GM23338 (cell line): ENCODE data around the gene HACL1. TPM values are rescaled to one million over a fixed set of nuclear protein-coding genes. Genes with fewer than 3 reads are reported as not detected.

Experiments
- ATAC-seq: fragments of 200-7000 bp; cut with Tn5 transposase; 3 replicates; pipeline ENCODE4 v1.9.1; 2020
- DNase-seq: peaks from one replicate; pipeline ENCODE4 v3.0.0-alpha.2; 2015; ENCODE audit warnings: low spot score
- H2AFZ ChIP-seq: fragments of 200-600 bp; sonication (generic); 2 replicates; pipeline ENCODE4 v1.8.0; 2016; ENCODE audit warnings: antibody characterized with exemption, mild to moderate bottlenecking, moderate library complexity
- H3F3A ChIP-seq: fragments of 200-600 bp; sonication (generic); replicated peaks from 2 replicates; pipeline ENCODE4 v1.8.0; 2017; ENCODE audit warnings: antibody characterized with exemption, mixed run types, low read depth
- H3K27ac ChIP-seq: fragments of 200-600 bp; sonication (generic); 2 replicates; pipeline ENCODE4 v1.6.1; 2016; ENCODE audit warnings: low read depth
- H3K27me3 ChIP-seq: fragments of 200-600 bp; sonication (generic); 2 replicates; pipeline ENCODE4 v1.8.0; 2016; ENCODE audit warnings: mild to moderate bottlenecking, mixed run types, moderate library complexity; ENCODE audit not compliant: insufficient read depth
- H3K36me3 ChIP-seq: fragments of 200-600 bp; sonication (generic); 2 replicates; pipeline ENCODE4 v1.8.0; 2016; ENCODE audit warnings: mild to moderate bottlenecking; ENCODE audit not compliant: insufficient read depth
- H3K4me1 ChIP-seq: fragments of 200-600 bp; sonication (generic); 2 replicates; pipeline ENCODE4 v1.8.0; 2016; ENCODE audit warnings: mild to moderate bottlenecking, moderate library complexity; ENCODE audit not compliant: insufficient read depth
- H3K4me2 ChIP-seq: fragments of 200-600 bp; sonication (generic); 2 replicates; pipeline ENCODE4 v1.7.1; 2017; ENCODE audit warnings: mixed run types
- H3K4me3 ChIP-seq: fragments of 200-600 bp; sonication (generic); 2 replicates; pipeline ENCODE4 v1.6.1; 2016; ENCODE audit warnings: mixed run types
- H3K79me2 ChIP-seq: fragments of 200-600 bp; sonication (generic); replicated peaks from 2 replicates; pipeline ENCODE4 v1.8.0; 2017; ENCODE audit warnings: mild to moderate bottlenecking; ENCODE audit not compliant: insufficient read depth
- H3K9me2 ChIP-seq: fragments of 200-600 bp; sonication (generic); 2 replicates; pipeline ENCODE4 v1.8.0; 2017; ENCODE audit not compliant: insufficient read depth
- H4K20me1 ChIP-seq: fragments of 200-600 bp; sonication (generic); replicated peaks from 2 replicates; pipeline ENCODE4 v1.8.0; 2017; ENCODE audit warnings: mild to moderate bottlenecking; ENCODE audit not compliant: insufficient read depth
- H3K27ac Mint-ChIP-seq: 2 replicates; pipeline ENCODE4 v1.8.0; 2020; ENCODE audit warnings: inconsistent platforms, mild to moderate bottlenecking, moderate library complexity, mixed read lengths
- H3K27me3 Mint-ChIP-seq: 3 replicates; pipeline ENCODE4 v1.8.0; 2022; ENCODE audit warnings: low read depth, mild to moderate bottlenecking, moderate library complexity, mixed read lengths, inconsistent platforms; ENCODE audit not compliant: insufficient read depth, poor library complexity
- H3K36me3 Mint-ChIP-seq: 3 replicates; pipeline ENCODE4 v1.8.0; 2021; ENCODE audit warnings: low read depth, mild to moderate bottlenecking, inconsistent platforms, moderate library complexity, mixed read lengths
- H3K4me1 Mint-ChIP-seq: 3 replicates; pipeline ENCODE4 v1.8.0; 2020; ENCODE audit warnings: mild to moderate bottlenecking, inconsistent platforms, mixed read lengths
- H3K4me3 Mint-ChIP-seq: 3 replicates; pipeline ENCODE4 v1.8.0; 2021; ENCODE audit warnings: moderate library complexity, mild to moderate bottlenecking, inconsistent platforms, mixed read lengths
- H3K9me3 Mint-ChIP-seq: 3 replicates; pipeline ENCODE4 v1.8.0; 2020; ENCODE audit warnings: moderate library complexity, mild to moderate bottlenecking, inconsistent platforms, mixed read lengths
- EZH2 ChIP-seq: fragments of 200-600 bp; sonication (generic); IDR thresholded peaks from one replicate; pipeline ENCODE4 v1.8.0; 2017; ENCODE audit warnings: antibody characterized with exemption, mild to moderate bottlenecking, low read depth; ENCODE audit not compliant: unreplicated experiment
- EZH2phosphoT487 ChIP-seq: fragments of 200-600 bp; sonication (generic); IDR thresholded peaks from one replicate; pipeline ENCODE4 v1.8.1; 2018; ENCODE audit warnings: antibody characterized with exemption; ENCODE audit not compliant: unreplicated experiment
- NANOG ChIP-seq: IDR thresholded peaks from 2 replicates; pipeline ENCODE4 v1.6.1; 2016; ENCODE audit warnings: antibody characterized with exemption, borderline replicate concordance
- STAT1 ChIP-seq: IDR thresholded peaks from one replicate; pipeline ENCODE4 v1.6.1; 2016; ENCODE audit warnings: antibody characterized with exemption; ENCODE audit not compliant: unreplicated experiment
- ZNF114 ChIP-seq: fragments of 250-450 bp; sonication (Bioruptor Pico); IDR thresholded peaks from 2 replicates; pipeline ENCODE4 v1.5.0; 2020; ENCODE audit warnings: mild to moderate bottlenecking, moderate library complexity
- polyA plus RNA-seq: library from polyadenylated mRNA; unstranded; fragments of >200 nt; fragmentation: Nextera tagmentation; extraction: Ambion mirVana; gene quantifications from 2 replicates; pipeline ENCODE4 v1.2.1, GENCODE V29; 2016
- total RNA-seq: library from RNA; depleted of rRNA; stranded (reverse); fragments of >200 nt; shearing (Covaris generic); gene quantifications from 2 replicates; pipeline ENCODE4 v1.2.3, GENCODE V29; 2014
- TF ChIP-seq, protein P1 (sequence below): IDR thresholded peaks from 2 replicates; pipeline ENCODE4 v1.6.1; 2016; ENCODE audit warnings: antibody characterized with exemption
- TF ChIP-seq, protein P2 (sequence below): IDR thresholded peaks from one replicate; pipeline ENCODE4 v1.6.1; 2018; ENCODE audit warnings: antibody characterized with exemption; ENCODE audit not compliant: unreplicated experiment
- TF ChIP-seq, protein P3 (sequence below): fragments of 250-450 bp; sonication (Bioruptor Pico); IDR thresholded peaks from 2 replicates; pipeline ENCODE4 v1.5.0; 2020; ENCODE audit warnings: mild to moderate bottlenecking, moderate library complexity
- TF ChIP-seq, protein P4 (sequence below), 2 experiments: fragments of 200-600 bp in 1 of 2; sonication (generic) in 1 of 2; conservative IDR thresholded peaks; 2 replicates each; pipeline versions ENCODE4 v1.5.1 to v1.6.1; 2016 to 2017; ENCODE audit warnings: antibody characterized with exemption in 2 of 2, low read depth in 2 of 2, mild to moderate bottlenecking in 2 of 2, moderate library complexity in 1 of 2

Gene HACL1
- total and polyA plus RNA-seq, 2 experiments from 2014 or later = 19.6 to 33.5 TPM

DNA sequence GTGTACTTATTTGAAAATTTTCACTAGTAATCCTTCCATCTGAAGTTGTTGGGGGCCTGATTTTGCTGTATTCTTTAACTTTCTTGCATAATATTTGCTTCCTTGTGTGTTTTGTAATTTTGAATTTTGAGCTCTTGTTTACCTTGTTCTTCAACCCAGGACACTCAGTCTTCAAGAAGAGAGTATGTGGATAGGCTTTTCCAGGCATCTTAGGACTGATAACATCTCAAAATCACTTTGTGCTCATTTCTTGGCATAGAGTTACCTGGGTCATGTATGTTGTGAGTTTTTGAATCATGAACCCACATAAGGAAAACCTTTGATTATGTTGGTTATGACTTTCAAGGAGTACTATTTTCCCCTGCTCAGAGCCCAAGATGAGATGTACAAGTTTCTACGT is 13.6 kb upstream of the HACL1 start:
- Mint-ChIP-seq H3K36me3 (peaks cover 12% of the 10 kb centered on the region), H3K27me3 (no peaks in the 10 kb centered on the region), H3K4me3 (no peak overlapping the region), H3K27ac (no peak overlapping the region), H3K4me1 (no peaks in the 10 kb centered on the region), H3K9me3 (peaks cover 11% of the 10 kb centered on the region)
- Histone ChIP-seq H3K4me3 (no peak overlapping the region), H3F3A (no peaks in the 10 kb centered on the region), H4K20me1 (no peaks in the 10 kb centered on the region), H3K27ac (no peak overlapping the region), H3K4me2 (no peak overlapping the region), H3K4me1 (no peaks in the 10 kb centered on the region; the same call in 1 of the 2 replicates), H3K36me3 (peaks cover 12% of the 10 kb centered on the region), H3K9me2 (0 out of 2 replicates have a peak, but pooled peaks cover 10% of the 10 kb centered on the region), H2AFZ (no peak overlapping the region), H3K27me3 (no peaks in the 10 kb centered on the region), H3K79me2 (no peaks in the 10 kb centered on the region)
- ATAC-seq (no peak), DNase-seq (no peak)
- TF ChIP-seq STAT1 = no peak
- TF ChIP-seq, protein P1, sequence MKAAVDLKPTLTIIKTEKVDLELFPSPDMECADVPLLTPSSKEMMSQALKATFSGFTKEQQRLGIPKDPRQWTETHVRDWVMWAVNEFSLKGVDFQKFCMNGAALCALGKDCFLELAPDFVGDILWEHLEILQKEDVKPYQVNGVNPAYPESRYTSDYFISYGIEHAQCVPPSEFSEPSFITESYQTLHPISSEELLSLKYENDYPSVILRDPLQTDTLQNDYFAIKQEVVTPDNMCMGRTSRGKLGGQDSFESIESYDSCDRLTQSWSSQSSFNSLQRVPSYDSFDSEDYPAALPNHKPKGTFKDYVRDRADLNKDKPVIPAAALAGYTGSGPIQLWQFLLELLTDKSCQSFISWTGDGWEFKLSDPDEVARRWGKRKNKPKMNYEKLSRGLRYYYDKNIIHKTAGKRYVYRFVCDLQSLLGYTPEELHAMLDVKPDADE = no peak
- no peak for TF ChIP-seq ZNF114
- no peak for TF ChIP-seq EZH2
- no peak for TF ChIP-seq NANOG
- no peak for TF ChIP-seq EZH2phosphoT487
- TF ChIP-seq, protein P2, sequence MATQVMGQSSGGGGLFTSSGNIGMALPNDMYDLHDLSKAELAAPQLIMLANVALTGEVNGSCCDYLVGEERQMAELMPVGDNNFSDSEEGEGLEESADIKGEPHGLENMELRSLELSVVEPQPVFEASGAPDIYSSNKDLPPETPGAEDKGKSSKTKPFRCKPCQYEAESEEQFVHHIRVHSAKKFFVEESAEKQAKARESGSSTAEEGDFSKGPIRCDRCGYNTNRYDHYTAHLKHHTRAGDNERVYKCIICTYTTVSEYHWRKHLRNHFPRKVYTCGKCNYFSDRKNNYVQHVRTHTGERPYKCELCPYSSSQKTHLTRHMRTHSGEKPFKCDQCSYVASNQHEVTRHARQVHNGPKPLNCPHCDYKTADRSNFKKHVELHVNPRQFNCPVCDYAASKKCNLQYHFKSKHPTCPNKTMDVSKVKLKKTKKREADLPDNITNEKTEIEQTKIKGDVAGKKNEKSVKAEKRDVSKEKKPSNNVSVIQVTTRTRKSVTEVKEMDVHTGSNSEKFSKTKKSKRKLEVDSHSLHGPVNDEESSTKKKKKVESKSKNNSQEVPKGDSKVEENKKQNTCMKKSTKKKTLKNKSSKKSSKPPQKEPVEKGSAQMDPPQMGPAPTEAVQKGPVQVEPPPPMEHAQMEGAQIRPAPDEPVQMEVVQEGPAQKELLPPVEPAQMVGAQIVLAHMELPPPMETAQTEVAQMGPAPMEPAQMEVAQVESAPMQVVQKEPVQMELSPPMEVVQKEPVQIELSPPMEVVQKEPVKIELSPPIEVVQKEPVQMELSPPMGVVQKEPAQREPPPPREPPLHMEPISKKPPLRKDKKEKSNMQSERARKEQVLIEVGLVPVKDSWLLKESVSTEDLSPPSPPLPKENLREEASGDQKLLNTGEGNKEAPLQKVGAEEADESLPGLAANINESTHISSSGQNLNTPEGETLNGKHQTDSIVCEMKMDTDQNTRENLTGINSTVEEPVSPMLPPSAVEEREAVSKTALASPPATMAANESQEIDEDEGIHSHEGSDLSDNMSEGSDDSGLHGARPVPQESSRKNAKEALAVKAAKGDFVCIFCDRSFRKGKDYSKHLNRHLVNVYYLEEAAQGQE = no peak

DNA sequence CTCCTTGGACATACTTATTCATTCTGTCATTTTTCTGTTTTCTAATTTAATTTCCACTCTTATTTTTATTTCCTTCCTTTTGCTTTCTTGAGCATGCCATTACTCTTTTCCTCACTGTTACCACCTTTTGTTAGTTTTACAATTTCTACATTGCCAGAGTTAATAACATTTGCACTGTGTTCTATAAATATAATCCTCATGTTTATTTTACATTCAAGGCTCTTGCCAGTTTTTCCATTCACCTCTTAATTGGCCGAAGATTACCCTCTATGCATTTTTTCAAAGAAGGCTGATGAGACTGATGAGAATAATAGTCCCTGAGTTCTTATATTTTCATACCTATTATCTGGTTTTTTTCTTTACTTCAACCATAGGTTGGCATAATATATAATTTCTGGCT is 10.6 kb upstream of the HACL1 start:
- Histone ChIP-seq H3K4me3 (no peak overlapping the region), H3K79me2 (no peaks in the 10 kb centered on the region), H3K4me1 (peaks cover 5% of the 10 kb centered on the region; the same call in 1 of the 2 replicates), H2AFZ (no peak overlapping the region), H3K27ac (no peak overlapping the region), H3K27me3 (no peaks in the 10 kb centered on the region), H4K20me1 (no peaks in the 10 kb centered on the region), H3K9me2 (no peaks in the 10 kb centered on the region), H3K36me3 (no peaks in the 10 kb centered on the region), H3K4me2 (no peak overlapping the region), H3F3A (no peaks in the 10 kb centered on the region)
- H3K27ac Mint-ChIP-seq = no peak overlapping the region
- no peak for ATAC-seq
- H3K4me3 Mint-ChIP-seq = no peak overlapping the region
- H3K9me3 Mint-ChIP-seq = no peaks in the 10 kb centered on the region
- H3K4me1 Mint-ChIP-seq = peaks cover 4% of the 10 kb centered on the region
- no peak for DNase-seq
- H3K36me3 Mint-ChIP-seq = no peaks in the 10 kb centered on the region
- peaks cover 2% of the 10 kb centered on the region for H3K27me3 Mint-ChIP-seq
- TF ChIP-seq, protein P3, sequence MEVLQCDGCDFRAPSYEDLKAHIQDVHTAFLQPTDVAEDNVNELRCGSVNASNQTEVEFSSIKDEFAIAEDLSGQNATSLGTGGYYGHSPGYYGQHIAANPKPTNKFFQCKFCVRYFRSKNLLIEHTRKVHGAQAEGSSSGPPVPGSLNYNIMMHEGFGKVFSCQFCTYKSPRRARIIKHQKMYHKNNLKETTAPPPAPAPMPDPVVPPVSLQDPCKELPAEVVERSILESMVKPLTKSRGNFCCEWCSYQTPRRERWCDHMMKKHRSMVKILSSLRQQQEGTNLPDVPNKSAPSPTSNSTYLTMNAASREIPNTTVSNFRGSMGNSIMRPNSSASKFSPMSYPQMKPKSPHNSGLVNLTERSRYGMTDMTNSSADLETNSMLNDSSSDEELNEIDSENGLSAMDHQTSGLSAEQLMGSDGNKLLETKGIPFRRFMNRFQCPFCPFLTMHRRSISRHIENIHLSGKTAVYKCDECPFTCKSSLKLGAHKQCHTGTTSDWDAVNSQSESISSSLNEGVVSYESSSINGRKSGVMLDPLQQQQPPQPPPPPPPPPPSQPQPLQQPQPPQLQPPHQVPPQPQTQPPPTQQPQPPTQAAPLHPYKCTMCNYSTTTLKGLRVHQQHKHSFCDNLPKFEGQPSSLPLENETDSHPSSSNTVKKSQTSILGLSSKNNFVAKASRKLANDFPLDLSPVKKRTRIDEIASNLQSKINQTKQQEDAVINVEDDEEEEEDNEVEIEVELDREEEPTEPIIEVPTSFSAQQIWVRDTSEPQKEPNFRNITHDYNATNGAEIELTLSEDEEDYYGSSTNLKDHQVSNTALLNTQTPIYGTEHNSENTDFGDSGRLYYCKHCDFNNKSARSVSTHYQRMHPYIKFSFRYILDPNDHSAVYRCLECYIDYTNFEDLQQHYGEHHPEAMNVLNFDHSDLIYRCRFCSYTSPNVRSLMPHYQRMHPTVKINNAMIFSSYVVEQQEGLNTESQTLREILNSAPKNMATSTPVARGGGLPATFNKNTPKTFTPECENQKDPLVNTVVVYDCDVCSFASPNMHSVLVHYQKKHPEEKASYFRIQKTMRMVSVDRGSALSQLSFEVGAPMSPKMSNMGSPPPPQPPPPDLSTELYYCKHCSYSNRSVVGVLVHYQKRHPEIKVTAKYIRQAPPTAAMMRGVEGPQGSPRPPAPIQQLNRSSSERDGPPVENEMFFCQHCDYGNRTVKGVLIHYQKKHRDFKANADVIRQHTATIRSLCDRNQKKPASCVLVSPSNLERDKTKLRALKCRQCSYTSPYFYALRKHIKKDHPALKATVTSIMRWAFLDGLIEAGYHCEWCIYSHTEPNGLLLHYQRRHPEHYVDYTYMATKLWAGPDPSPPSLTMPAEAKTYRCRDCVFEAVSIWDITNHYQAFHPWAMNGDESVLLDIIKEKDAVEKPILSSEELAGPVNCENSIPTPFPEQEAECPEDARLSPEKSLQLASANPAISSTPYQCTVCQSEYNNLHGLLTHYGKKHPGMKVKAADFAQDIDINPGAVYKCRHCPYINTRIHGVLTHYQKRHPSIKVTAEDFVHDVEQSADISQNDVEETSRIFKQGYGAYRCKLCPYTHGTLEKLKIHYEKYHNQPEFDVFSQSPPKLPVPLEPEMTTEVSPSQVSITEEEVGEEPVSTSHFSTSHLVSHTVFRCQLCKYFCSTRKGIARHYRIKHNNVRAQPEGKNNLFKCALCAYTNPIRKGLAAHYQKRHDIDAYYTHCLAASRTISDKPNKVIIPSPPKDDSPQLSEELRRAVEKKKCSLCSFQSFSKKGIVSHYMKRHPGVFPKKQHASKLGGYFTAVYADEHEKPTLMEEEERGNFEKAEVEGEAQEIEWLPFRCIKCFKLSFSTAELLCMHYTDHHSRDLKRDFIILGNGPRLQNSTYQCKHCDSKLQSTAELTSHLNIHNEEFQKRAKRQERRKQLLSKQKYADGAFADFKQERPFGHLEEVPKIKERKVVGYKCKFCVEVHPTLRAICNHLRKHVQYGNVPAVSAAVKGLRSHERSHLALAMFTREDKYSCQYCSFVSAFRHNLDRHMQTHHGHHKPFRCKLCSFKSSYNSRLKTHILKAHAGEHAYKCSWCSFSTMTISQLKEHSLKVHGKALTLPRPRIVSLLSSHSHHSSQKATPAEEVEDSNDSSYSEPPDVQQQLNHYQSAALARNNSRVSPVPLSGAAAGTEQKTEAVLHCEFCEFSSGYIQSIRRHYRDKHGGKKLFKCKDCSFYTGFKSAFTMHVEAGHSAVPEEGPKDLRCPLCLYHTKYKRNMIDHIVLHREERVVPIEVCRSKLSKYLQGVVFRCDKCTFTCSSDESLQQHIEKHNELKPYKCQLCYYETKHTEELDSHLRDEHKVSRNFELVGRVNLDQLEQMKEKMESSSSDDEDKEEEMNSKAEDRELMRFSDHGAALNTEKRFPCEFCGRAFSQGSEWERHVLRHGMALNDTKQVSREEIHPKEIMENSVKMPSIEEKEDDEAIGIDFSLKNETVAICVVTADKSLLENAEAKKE (CRISPR knock-in tag) = no peak
- TF ChIP-seq, protein P4, sequence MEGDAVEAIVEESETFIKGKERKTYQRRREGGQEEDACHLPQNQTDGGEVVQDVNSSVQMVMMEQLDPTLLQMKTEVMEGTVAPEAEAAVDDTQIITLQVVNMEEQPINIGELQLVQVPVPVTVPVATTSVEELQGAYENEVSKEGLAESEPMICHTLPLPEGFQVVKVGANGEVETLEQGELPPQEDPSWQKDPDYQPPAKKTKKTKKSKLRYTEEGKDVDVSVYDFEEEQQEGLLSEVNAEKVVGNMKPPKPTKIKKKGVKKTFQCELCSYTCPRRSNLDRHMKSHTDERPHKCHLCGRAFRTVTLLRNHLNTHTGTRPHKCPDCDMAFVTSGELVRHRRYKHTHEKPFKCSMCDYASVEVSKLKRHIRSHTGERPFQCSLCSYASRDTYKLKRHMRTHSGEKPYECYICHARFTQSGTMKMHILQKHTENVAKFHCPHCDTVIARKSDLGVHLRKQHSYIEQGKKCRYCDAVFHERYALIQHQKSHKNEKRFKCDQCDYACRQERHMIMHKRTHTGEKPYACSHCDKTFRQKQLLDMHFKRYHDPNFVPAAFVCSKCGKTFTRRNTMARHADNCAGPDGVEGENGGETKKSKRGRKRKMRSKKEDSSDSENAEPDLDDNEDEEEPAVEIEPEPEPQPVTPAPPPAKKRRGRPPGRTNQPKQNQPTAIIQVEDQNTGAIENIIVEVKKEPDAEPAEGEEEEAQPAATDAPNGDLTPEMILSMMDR (conservative IDR thresholded peaks at IDR 0.05; ENCODE audit: low read depth in 2 of 2) = no peak
- no peak for TF ChIP-seq EZH2
